GM21367 (cell line): Measurements from ENCODE around the gene BAHCC1.

ENCODE experiments used
- ATAC-seq: cut with Tn5 transposase; IDR thresholded peaks from one replicate; pipeline ENCODE4 v1.9.1; 2021; ENCODE audit not compliant: unreplicated experiment

Gene BAHCC1

GRCh38 chr17:81386141-81386645 is 9.1 kb upstream of the BAHCC1 start:
- ATAC-seq: no peak

- ATAC-seq: no peak
These were observed 8.6 kb upstream of the BAHCC1 start for GRCh38 chr17:81386646-81387099.

GRCh38 chr17:81387100-81388090 is 7.9 kb upstream of the BAHCC1 start:
- ATAC-seq: no peak

- no peak for ATAC-seq
These were observed 7.1 kb upstream of the BAHCC1 start for GRCh38 chr17:81388091-81388611.

- no peak for ATAC-seq
These were observed 6.5 kb upstream of the BAHCC1 start for GRCh38 chr17:81388612-81389367.

GRCh38 chr17:81389585-81389984 is 5.7 kb upstream of the BAHCC1 start:
- ATAC-seq: no peak

GRCh38 chr17:81390029-81390872 is 5.0 kb upstream of the BAHCC1 start:
- ATAC-seq: no peak

- no peak for ATAC-seq
These were observed 4.4 kb upstream of the BAHCC1 start for GRCh38 chr17:81390873-81391255.

- ATAC-seq: no peak
These were observed 3.8 kb upstream of the BAHCC1 start for GRCh38 chr17:81391293-81391935.

GRCh38 chr17:81391936-81392908 is 3.0 kb upstream of the BAHCC1 start:
- ATAC-seq: no peak

- no peak for ATAC-seq
These were observed 2.2 kb upstream of the BAHCC1 start for GRCh38 chr17:81392909-81393654.

- ATAC-seq: no peak
These were observed 1.4 kb upstream of the BAHCC1 start for GRCh38 chr17:81393684-81394376.

GRCh38 chr17:81394377-81394920 is 808 bp upstream of the BAHCC1 start:
- ATAC-seq: no peak

- ATAC-seq: no peak
These were observed 482 bp downstream of the BAHCC1 start for GRCh38 chr17:81395600-81396277.

GRCh38 chr17:81396278-81396721 is 1.0 kb downstream of the BAHCC1 start:
- ATAC-seq: no peak

GRCh38 chr17:81396722-81397313 is 1.6 kb downstream of the BAHCC1 start:
- ATAC-seq: no peak
